GM12865 (cell line): ENCODE data around the gene PLCL1.

ENCODE experiments used
- DNase-seq: peaks from one replicate; pipeline ENCODE4 v3.0.0; 2010; ENCODE audit warnings: low read depth
- H3K4me3 ChIP-seq: 2 replicates; pipeline ENCODE4 v1.5.1; 2011; ENCODE audit warnings: mild to moderate bottlenecking, low read depth, low read length, control low read depth
- CTCF ChIP-seq: IDR thresholded peaks from 2 replicates; pipeline ENCODE4 v1.5.1; 2011; ENCODE audit warnings: low read length, control low read depth, low read depth, inconsistent platforms; ENCODE audit not compliant: insufficient read depth; ENCODE audit errors: missing control alignments

Gene PLCL1

GRCh38 chr2:197782126-197782525 is 22.3 kb upstream of the PLCL1 start:
- H3K4me3 ChIP-seq = no peak overlapping the region
- TF ChIP-seq CTCF = no peak
- DNase-seq = no peak

GRCh38 chr2:197784956-197785941 is 19.1 kb upstream of the PLCL1 start, which contains the start of gene BOLL:
Gene BOLL, minus strand, starts transcription at chr2:197785319. Its CDS starts 3,469 bp downstream, at chr2:197781850.
- peak within 1 kb of the TSS; percentile 43 for H3K4me3 ChIP-seq
- TF ChIP-seq CTCF = no peak
- no peak for DNase-seq

GRCh38 chr2:197786010-197786877 is 18.1 kb upstream of the PLCL1 start:
- TF ChIP-seq CTCF = peak; percentile 69
- peak overlapping the region; percentile 43 for H3K4me3 ChIP-seq
- DNase-seq = peak; percentile 69

- no peak overlapping the region for H3K4me3 ChIP-seq
- DNase-seq = no peak
- no peak for TF ChIP-seq CTCF
These were observed 10.9 kb upstream of the PLCL1 start for GRCh38 chr2:197793456-197793855.

GRCh38 chr2:197795277-197795676 is 9.1 kb upstream of the PLCL1 start:
- no peak overlapping the region for H3K4me3 ChIP-seq
- DNase-seq = no peak

More at GRCh38 chr2:197795277-197795676, 9.1 kb upstream of the PLCL1 start:
- no peak for TF ChIP-seq CTCF
